ENCODE data around the gene NRDE2.
"Not testable (repeated sequence)": the region's sequence is repeated elsewhere in the genome, so short reads cannot be mapped to it uniquely, and the experiment has no call there.

Gene NRDE2

GRCh38 chr14:90273532-90273931, 58.2 kb downstream of the NRDE2 start:
- no peak for DNase-seq

GRCh38 chr14:90272523-90272922, 59.2 kb downstream of the NRDE2 start:
- no peak for DNase-seq

GRCh38 chr14:90268420-90268819, 63.3 kb downstream of the NRDE2 start:
- no peak for DNase-seq

GRCh38 chr14:90266441-90267154, 65.1 kb downstream of the NRDE2 start:
- DNase-seq, result no peak

GRCh38 chr14:90263748-90264449, 67.8 kb downstream of the NRDE2 start:
- DNase-seq, result no peak

- peak; percentile 91 to 97 (median 96) for DNase-seq
Measured at GRCh38 chr14:90256354-90257131, 75.2 kb downstream of the NRDE2 start, which contains the start of gene PSMC1. Gene PSMC1, plus strand, starts transcription at chr14:90256553. Its CDS starts 45 bp downstream, at chr14:90256598.

- DNase-seq, result no peak
Measured at GRCh38 chr14:90255871-90256270, 75.9 kb downstream of the NRDE2 start.

GRCh38 chr14:90253826-90254225, 77.9 kb downstream of the NRDE2 start:
- no peak for DNase-seq

GRCh38 chr14:90248594-90248993, 83.1 kb downstream of the NRDE2 start:
- no peak for DNase-seq

GRCh38 chr14:90247441-90247840, 84.3 kb downstream of the NRDE2 start:
- not testable (repeated sequence) for DNase-seq

GRCh38 chr14:90246936-90247335, 84.8 kb downstream of the NRDE2 start:
- no peak for DNase-seq

GRCh38 chr14:90242444-90242843, 89.3 kb downstream of the NRDE2 start:
- DNase-seq, result no peak

- no peak for DNase-seq
Measured at GRCh38 chr14:90239139-90239538, 92.6 kb downstream of the NRDE2 start.

- DNase-seq, result peak; percentile 72 to 85 (median 77)
Measured at GRCh38 chr14:90235179-90235976, 96.4 kb downstream of the NRDE2 start.

GRCh38 chr14:90229942-90230341, 101.8 kb downstream of the NRDE2 start:
- not testable (repeated sequence) for DNase-seq

- DNase-seq, result no peak
Measured at GRCh38 chr14:90228478-90228877, 103.3 kb downstream of the NRDE2 start.
